Spinal cord (tissue), 10 donors: ENCODE data around the gene BRPF3. TPM values are rescaled to one million over a fixed set of nuclear protein-coding genes. Genes with fewer than 3 reads are reported as not detected.

Experiments used
- DNase-seq, 6 donors: peaks; one replicate each; pipeline versions ENCODE4 v3.0.0 to v3.0.0-alpha.2; 2013 to 2015; ENCODE audit warnings: low spot score in 6 of 6, low read depth in 4 of 6
- H3K27ac ChIP-seq: one replicate; pipeline ENCODE4 v1.5.1; 2013; ENCODE audit warnings: low read depth, low read length, control low read depth
- H3K27me3 ChIP-seq: one replicate; pipeline ENCODE4 v1.6.1; 2013; ENCODE audit warnings: low read length; ENCODE audit not compliant: control insufficient read depth, insufficient read depth
- H3K36me3 ChIP-seq: one replicate; pipeline ENCODE4 v1.6.1; 2013; ENCODE audit warnings: low read length; ENCODE audit not compliant: control insufficient read depth, insufficient read depth
- H3K4me1 ChIP-seq: one replicate; pipeline ENCODE4 v1.6.1; 2013; ENCODE audit warnings: low read length; ENCODE audit not compliant: control insufficient read depth, insufficient read depth
- H3K4me3 ChIP-seq: one replicate; pipeline ENCODE4 v1.5.1; 2013; ENCODE audit warnings: low read depth, low read length, control low read depth
- H3K9me3 ChIP-seq: one replicate; pipeline ENCODE4 v1.6.1; 2013; ENCODE audit warnings: low read length; ENCODE audit not compliant: control insufficient read depth, insufficient read depth
- WGBS: methylation state at CpG from one replicate; pipeline ENCODE4 v1.1.5; 2013; ENCODE audit warnings: missing lambda C conversion rate; ENCODE audit not compliant: insufficient coverage; 5-methylcytosine and 5-hydroxymethylcytosine counted together
- polyA plus RNA-seq, 2 donors: library from polyadenylated mRNA; unstranded; fragments of 120-200 nt; gene quantifications; one replicate each; pipeline ENCODE4 v1.2.1, GENCODE V29; 2013; ENCODE audit not compliant: insufficient read length in 2 of 2
- total RNA-seq, 2 donors: library from RNA; depleted of rRNA in 1 of 2; stranded (reverse); fragments of 120-200 nt in 1 of 2; fragments of >200 nt in 1 of 2; gene quantifications; one replicate each; pipeline versions ENCODE4 v1.2.3 to v1.2.4, GENCODE V29; 2013 to 2014
- donor health status: healthy.

Gene BRPF3
- total and polyA plus RNA-seq, 4 donors, result 15.2 to 47.1 (median 31.4) TPM

DNA sequence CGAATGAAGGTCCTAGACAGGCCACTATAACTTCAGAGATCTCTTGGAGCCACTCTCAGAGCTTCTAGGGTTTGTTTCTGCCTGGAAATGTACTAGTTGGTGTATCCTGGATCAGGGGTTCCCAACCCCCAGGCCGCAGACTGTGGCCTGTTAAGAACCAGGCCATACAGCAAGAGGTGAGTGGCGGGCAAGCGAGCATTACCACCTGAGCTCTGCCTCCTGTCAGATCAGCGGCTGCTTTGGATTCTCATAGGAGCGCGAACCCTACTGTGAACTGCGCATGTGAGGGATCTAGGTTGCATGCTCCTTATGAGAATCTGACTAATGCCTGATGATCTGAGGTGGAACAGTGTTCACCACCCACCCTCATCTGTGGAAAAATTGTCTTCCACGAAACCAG is 2.4 kb downstream of the BRPF3 start:
- Histone ChIP-seq H3K36me3 (peaks cover 30% of the 10 kb centered on the region), H3K27me3 (no peaks in the 10 kb centered on the region), H3K4me3 (no peak overlapping the region), H3K9me3 (no peaks in the 10 kb centered on the region), H3K4me1 (peaks cover 12% of the 10 kb centered on the region), H3K27ac (no peak overlapping the region)
- no peak for DNase-seq
- 97% methylated on average over 5 of the region's 9 CpGs for WGBS

DNA sequence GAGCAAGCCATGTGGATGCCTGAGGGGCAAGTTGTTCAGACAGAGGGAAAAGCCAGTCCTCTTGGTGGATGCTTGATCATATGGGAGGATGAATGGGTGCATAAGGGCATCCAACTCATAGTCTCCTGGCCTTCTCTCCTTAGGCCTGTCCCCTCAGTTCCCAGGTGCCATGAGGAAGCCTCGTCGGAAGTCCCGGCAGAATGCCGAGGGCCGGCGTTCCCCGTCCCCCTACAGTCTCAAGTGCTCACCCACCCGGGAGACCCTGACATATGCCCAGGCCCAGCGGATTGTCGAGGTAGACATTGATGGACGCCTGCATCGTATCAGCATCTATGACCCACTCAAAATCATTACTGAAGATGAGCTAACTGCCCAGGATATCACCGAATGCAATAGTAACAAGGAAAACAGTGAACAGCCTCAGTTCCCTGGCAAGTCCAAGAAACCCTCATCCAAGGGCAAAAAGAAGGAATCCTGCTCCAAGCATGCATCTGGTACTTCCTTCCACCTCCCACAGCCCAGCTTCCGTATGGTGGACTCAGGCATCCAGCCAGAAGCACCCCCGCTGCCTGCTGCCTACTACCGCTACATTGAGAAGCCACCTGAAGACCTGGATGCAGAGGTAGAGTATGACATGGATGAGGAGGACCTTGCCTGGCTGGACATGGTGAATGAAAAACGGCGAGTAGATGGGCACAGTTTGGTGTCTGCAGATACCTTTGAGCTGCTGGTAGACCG is 3.8 kb downstream of the BRPF3 start:
- peaks cover 12% of the 10 kb centered on the region for H3K4me1 ChIP-seq
- peaks cover 36% of the 10 kb centered on the region for H3K36me3 ChIP-seq
- WGBS, result 97% methylated on average over 17 of the region's 19 CpGs
- no peaks in the 10 kb centered on the region for H3K27me3 ChIP-seq
- H3K27ac ChIP-seq, result no peak overlapping the region
- no peak for DNase-seq
- no peaks in the 10 kb centered on the region for H3K9me3 ChIP-seq
- H3K4me3 ChIP-seq, result no peak overlapping the region

DNA sequence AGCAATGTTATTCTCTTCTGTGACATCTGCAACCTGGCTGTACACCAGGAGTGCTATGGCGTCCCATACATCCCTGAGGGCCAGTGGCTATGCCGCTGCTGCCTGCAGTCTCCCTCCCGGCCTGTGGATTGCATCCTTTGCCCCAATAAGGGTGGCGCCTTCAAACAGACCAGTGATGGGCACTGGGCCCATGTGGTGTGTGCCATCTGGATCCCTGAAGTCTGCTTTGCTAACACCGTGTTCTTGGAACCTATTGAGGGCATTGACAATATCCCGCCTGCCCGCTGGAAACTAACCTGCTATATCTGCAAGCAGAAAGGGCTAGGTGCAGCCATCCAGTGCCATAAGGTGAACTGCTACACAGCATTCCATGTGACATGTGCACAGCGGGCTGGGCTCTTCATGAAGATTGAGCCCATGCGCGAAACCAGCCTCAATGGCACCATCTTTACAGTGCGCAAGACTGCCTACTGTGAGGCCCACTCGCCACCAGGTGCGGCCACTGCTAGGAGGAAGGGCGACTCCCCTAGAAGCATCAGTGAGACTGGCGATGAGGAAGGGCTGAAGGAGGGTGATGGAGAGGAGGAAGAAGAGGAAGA is 4.6 kb downstream of the BRPF3 start:
- no peak overlapping the region for H3K4me3 ChIP-seq
- H3K4me1 ChIP-seq, result peaks cover 9% of the 10 kb centered on the region
- no peak for DNase-seq
- H3K27ac ChIP-seq, result no peak overlapping the region
- peaks cover 36% of the 10 kb centered on the region for H3K36me3 ChIP-seq
- H3K9me3 ChIP-seq, result no peaks in the 10 kb centered on the region
- no peaks in the 10 kb centered on the region for H3K27me3 ChIP-seq
- 94% methylated on average over 8 of the region's 15 CpGs for WGBS

DNA sequence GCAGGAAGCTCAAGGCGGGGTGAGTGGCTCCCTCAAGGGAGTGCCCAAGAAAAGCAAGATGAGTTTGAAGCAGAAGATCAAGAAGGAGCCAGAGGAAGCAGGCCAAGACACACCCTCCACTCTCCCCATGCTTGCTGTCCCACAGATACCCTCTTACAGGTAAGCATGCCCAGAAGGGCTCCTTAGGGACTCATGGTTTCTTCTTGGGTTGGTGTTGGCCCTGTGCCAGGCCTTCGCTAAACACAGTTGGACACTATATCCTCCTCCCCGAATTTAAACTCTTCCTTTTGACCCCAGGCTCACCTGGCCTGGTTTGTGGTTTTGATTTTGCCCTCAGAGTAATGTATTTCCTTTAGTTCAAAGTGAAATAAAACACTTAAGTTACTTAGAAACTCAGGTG is 5.1 kb downstream of the BRPF3 start:
- Histone ChIP-seq H3K36me3 (peaks cover 36% of the 10 kb centered on the region), H3K4me3 (no peak overlapping the region), H3K27me3 (no peaks in the 10 kb centered on the region), H3K4me1 (peaks cover 9% of the 10 kb centered on the region), H3K27ac (no peak overlapping the region), H3K9me3 (no peaks in the 10 kb centered on the region)
- DNase-seq, result no peak
- WGBS, result no CpG with 5 or more reads among the region's 3 CpGs

DNA sequence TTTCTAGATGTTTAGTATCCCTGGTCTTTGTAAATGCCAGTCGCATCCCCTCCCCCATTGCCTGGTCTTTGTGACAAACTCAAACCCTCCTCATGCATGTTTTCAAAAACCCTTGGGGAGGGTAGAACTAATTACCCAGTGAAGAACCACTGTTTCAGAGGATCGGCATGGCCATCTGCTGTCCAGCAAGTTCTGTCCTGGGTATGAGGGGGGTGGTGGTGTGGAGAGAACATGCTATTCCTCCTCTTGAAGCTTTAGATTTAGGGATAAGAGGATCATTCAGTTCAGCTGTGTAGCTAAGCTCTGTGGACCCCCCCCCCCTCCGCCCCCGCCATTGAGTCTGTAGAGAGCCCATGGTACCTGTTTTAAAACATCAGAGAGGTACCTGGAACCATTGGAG is 5.6 kb downstream of the BRPF3 start:
- peaks cover 40% of the 10 kb centered on the region for H3K36me3 ChIP-seq

DNA sequence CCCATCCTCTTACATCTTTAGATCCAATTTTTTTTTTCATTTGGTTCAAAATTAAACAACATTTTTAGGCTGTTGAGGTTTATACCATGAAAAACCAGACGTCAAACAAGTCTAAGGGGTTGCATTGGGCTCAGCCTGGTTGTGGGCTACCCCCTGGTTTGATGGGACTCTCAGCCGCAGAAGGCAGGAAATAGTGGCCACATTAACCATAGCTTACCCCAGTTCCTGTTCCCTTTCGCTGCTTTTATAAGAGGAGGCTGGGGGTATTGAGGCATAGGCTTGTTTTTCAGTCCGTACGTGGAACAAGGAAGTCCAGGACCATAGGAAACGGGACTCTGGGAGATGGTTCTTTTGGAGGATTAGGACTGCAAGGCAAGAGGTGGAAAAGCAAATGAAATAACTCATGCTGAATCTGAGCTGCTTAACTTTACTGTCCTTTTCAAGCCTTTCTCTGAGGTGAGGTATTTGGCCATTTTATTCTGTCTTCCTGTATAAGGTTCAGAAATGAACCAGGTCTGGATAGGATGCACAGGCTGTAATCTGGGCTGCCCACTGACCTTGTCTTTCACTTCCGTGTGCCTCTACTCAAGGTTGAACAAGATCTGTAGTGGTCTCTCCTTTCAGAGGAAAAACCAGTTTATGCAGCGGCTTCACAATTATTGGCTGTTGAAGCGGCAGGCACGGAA is 7.7 kb downstream of the BRPF3 start:
- H3K27ac ChIP-seq, result no peak overlapping the region
- no peak overlapping the region for H3K4me3 ChIP-seq
- no peaks in the 10 kb centered on the region for H3K4me1 ChIP-seq
- peaks cover 46% of the 10 kb centered on the region for H3K36me3 ChIP-seq
- no peaks in the 10 kb centered on the region for H3K9me3 ChIP-seq
- H3K27me3 ChIP-seq, result no peaks in the 10 kb centered on the region
- no peak for DNase-seq
- WGBS, result 88% methylated on average over 7 of the region's 10 CpGs

More for the DNA sequence above, 5.6 kb downstream of the BRPF3 start:
- no peak overlapping the region for H3K27ac ChIP-seq
- H3K4me1 ChIP-seq, result peaks cover 9% of the 10 kb centered on the region
- no peaks in the 10 kb centered on the region for H3K9me3 ChIP-seq
- WGBS, result 60% methylated on average over 1 of the region's 4 CpGs
- DNase-seq, result no peak
- no peak overlapping the region for H3K4me3 ChIP-seq
- H3K27me3 ChIP-seq, result no peaks in the 10 kb centered on the region

DNA sequence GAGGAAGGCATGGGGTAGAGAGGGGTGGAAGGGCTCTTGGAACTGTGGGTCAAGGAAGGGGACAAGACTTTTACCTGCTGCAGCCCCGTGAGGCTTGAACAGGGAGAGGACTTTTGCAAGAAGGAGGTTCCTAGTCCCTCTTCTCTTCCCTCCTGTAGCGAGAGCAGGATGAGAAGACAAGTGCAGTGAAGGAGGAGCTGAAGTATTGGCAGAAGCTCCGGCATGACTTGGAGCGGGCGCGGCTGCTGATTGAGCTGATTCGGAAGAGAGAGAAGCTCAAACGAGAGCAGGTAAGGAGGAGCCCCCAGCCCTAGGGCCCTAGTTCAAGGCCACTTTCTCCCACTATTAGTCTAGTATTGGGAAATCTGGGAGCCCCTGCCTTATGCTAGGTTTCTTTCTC is 10.6 kb downstream of the BRPF3 start:
- Histone ChIP-seq H3K27me3 (no peaks in the 10 kb centered on the region), H3K36me3 (peaks cover 50% of the 10 kb centered on the region), H3K27ac (no peak overlapping the region), H3K4me3 (no peak overlapping the region), H3K9me3 (no peaks in the 10 kb centered on the region), H3K4me1 (no peaks in the 10 kb centered on the region)
- DNase-seq, result no peak
- 100% methylated on average over 5 of the region's 8 CpGs for WGBS

DNA sequence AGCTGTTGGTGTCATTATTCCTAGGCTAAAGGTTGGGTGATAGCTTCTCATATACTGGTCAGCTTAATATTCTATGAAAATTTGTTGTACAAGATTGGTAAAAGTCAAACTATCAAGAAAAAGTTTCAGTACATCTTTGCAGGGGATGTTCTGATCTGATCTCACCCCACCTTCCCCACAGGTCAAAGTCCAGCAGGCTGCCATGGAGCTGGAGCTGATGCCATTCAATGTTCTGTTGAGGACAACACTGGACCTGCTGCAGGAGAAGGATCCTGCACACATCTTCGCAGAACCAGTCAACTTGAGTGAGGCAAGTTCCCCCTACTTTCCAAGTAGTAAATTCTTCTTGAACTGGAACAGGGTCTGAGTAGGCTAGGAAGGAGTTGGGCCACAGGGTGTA is 13.1 kb downstream of the BRPF3 start:
- H3K27me3 ChIP-seq, result no peaks in the 10 kb centered on the region
- H3K9me3 ChIP-seq, result no peaks in the 10 kb centered on the region
- H3K27ac ChIP-seq, result no peak overlapping the region
- H3K4me1 ChIP-seq, result no peaks in the 10 kb centered on the region
- no peak for DNase-seq
- no peak overlapping the region for H3K4me3 ChIP-seq
- peaks cover 67% of the 10 kb centered on the region for H3K36me3 ChIP-seq
- no CpG with 5 or more reads among the region's 1 CpG for WGBS

DNA sequence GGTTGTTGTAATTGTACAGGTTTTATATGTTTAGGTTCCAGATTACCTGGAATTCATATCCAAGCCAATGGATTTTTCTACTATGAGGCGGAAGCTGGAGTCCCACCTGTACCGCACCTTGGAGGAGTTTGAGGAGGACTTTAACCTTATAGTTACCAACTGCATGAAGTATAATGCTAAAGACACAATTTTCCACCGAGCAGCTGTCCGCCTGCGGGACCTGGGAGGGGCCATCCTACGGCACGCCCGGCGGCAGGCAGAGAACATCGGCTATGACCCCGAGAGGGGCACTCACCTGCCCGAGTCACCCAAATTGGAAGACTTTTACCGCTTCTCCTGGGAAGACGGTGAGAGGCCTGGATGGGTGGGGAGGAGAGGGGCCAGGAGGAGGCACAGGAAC is 13.6 kb downstream of the BRPF3 start:
- H3K27me3 ChIP-seq, result no peaks in the 10 kb centered on the region
- no peak for DNase-seq
- H3K9me3 ChIP-seq, result no peaks in the 10 kb centered on the region
- H3K36me3 ChIP-seq, result peaks cover 68% of the 10 kb centered on the region
- no peaks in the 10 kb centered on the region for H3K4me1 ChIP-seq
- H3K27ac ChIP-seq, result no peak overlapping the region
- 97% methylated on average over 13 of the region's 14 CpGs for WGBS
- no peak overlapping the region for H3K4me3 ChIP-seq
